Ascending aorta (tissue), 2 donors: ENCODE measurements around the gene ZNF467. TPM values are rescaled to one million over a fixed set of nuclear protein-coding genes. Genes with fewer than 3 reads are reported as not detected.

ENCODE experiments used
- DNase-seq, 2 donors: peaks; one replicate each; pipeline ENCODE4 v3.0.0-alpha.2; 2019; ENCODE audit warnings: low spot score in 2 of 2
- H3K27ac ChIP-seq, 2 donors: fragments of 200-600 bp; sonication (generic); one replicate each; pipeline ENCODE4 v1.5.1; 2016 to 2017; ENCODE audit warnings: mild to moderate bottlenecking in 1 of 2
- H3K27me3 ChIP-seq: fragments of 200-600 bp; sonication (generic); one replicate; pipeline ENCODE4 v1.5.1; 2017
- H3K36me3 ChIP-seq, 2 donors: fragments of 200-600 bp; sonication (generic); one replicate each; pipeline ENCODE4 v1.5.1; 2016
- H3K4me1 ChIP-seq, 2 donors: fragments of 200-600 bp; sonication (generic); one replicate each; pipeline ENCODE4 v1.5.1; 2016 to 2017; ENCODE audit warnings: mild to moderate bottlenecking in 1 of 2
- H3K4me3 ChIP-seq, 2 donors: fragments of 200-600 bp; sonication (generic); one replicate each; pipeline ENCODE4 v1.5.1; 2016 to 2017; ENCODE audit warnings: mild to moderate bottlenecking in 1 of 2
- H3K9me3 ChIP-seq, 2 donors: fragments of 200-600 bp; sonication (generic); one replicate each; pipeline ENCODE4 v1.5.1; 2016
- CTCF ChIP-seq, 3 experiments: fragments of 200-600 bp in 2 of 3; fragments of 450-650 bp in 1 of 3; sonication (generic) in 2 of 3; IDR thresholded peaks; one replicate each; pipeline ENCODE4 v1.5.1; 2016 to 2019; ENCODE audit warnings: antibody characterized with exemption in 3 of 3, mild to moderate bottlenecking in 1 of 3, moderate library complexity in 1 of 3
- intact Hi-C: fragments of 100-400 bp; cut with DNase I; formaldehyde crosslinking; loops from one replicate; pipeline ENCODE4 v1.15.1; 2023
- total RNA-seq: library from RNA; depleted of rRNA; stranded (reverse); fragments of >200 nt; gene quantifications from one replicate; pipeline ENCODE4 v1.1.0, GENCODE V29; 2016

The ZNF467 gene
- total RNA-seq, 1 donor from 2014 or later, result 42.3 TPM

- intact Hi-C loops, result no loop called here
- no peaks in the 10 kb centered on the region for H3K27me3 ChIP-seq
These were observed 10.8 kb upstream of the ZNF467 start for GRCh38 chr7:149784251-149784608.

GRCh38 chr7:149783386-149784250, 10.2 kb upstream of the ZNF467 start:
- Histone ChIP-seq H3K36me3 (no peaks in the 10 kb centered on the region), H3K27me3 (no peaks in the 10 kb centered on the region), H3K9me3 (no peaks in the 10 kb centered on the region), H3K27ac (no peak overlapping the region), H3K4me3 (no peak overlapping the region), H3K4me1 (no peaks in the 10 kb centered on the region)
- intact Hi-C loops, result no loop called here
- no peak for DNase-seq
- no peak for TF ChIP-seq CTCF (IDR thresholded peaks at IDR 0.05)

More at GRCh38 chr7:149784251-149784608, 10.8 kb upstream of the ZNF467 start:
- no peaks in the 10 kb centered on the region for H3K4me1 ChIP-seq
- no peak for TF ChIP-seq CTCF (IDR thresholded peaks at IDR 0.05)
- no peak for DNase-seq
- no peak overlapping the region for H3K27ac ChIP-seq
- no peak overlapping the region for H3K4me3 ChIP-seq
- no peaks in the 10 kb centered on the region for H3K9me3 ChIP-seq
- H3K36me3 ChIP-seq, result no peaks in the 10 kb centered on the region

- TF ChIP-seq CTCF (IDR thresholded peaks at IDR 0.05), result no peak
These were observed 9.4 kb upstream of the ZNF467 start for GRCh38 chr7:149782682-149783345.

GRCh38 chr7:149781921-149782320, 8.5 kb upstream of the ZNF467 start:
- Histone ChIP-seq H3K4me1 (no peaks in the 10 kb centered on the region), H3K36me3 (no peaks in the 10 kb centered on the region), H3K4me3 (no peak overlapping the region), H3K27me3 (no peaks in the 10 kb centered on the region), H3K9me3 (no peaks in the 10 kb centered on the region), H3K27ac (no peak overlapping the region)
- no peak for TF ChIP-seq CTCF (IDR thresholded peaks at IDR 0.05)
- DNase-seq, result no peak
- intact Hi-C loops, result no loop called here

More at GRCh38 chr7:149782682-149783345, 9.4 kb upstream of the ZNF467 start:
- no peaks in the 10 kb centered on the region for H3K27me3 ChIP-seq
- H3K4me1 ChIP-seq, result no peaks in the 10 kb centered on the region
- no peak for DNase-seq
- no peaks in the 10 kb centered on the region for H3K36me3 ChIP-seq
- no peaks in the 10 kb centered on the region for H3K9me3 ChIP-seq
- intact Hi-C loops, result no loop called here
- H3K27ac ChIP-seq, result no peak overlapping the region
- no peak overlapping the region for H3K4me3 ChIP-seq

GRCh38 chr7:149780636-149781419, 7.4 kb upstream of the ZNF467 start:
- no peaks in the 10 kb centered on the region for H3K9me3 ChIP-seq
- no peaks in the 10 kb centered on the region for H3K4me1 ChIP-seq
- H3K27me3 ChIP-seq, result no peaks in the 10 kb centered on the region
- TF ChIP-seq CTCF (IDR thresholded peaks at IDR 0.05), result no peak
- H3K4me3 ChIP-seq, result no peak overlapping the region
- no peaks in the 10 kb centered on the region for H3K36me3 ChIP-seq
- intact Hi-C loops, result no loop called here
- no peak overlapping the region for H3K27ac ChIP-seq
- DNase-seq, result no peak
